Measurements from ENCODE around the gene PADI1.

GRCh38 chr1:17167786-17168090 lies 37.2 kb upstream of the PADI1 start:
- no peak for TF ChIP-seq CTCF (IDR thresholded peaks at IDR 0.05)
- TF ChIP-seq POLR2AphosphoS5 (IDR thresholded peaks at IDR 0.05), result no peak
- TF ChIP-seq EP300 (IDR thresholded peaks at IDR 0.05; ENCODE audit: low read depth), result no peak
- no peak for TF ChIP-seq POLR2A (IDR thresholded peaks at IDR 0.05)
